Hepatocyte (in vitro differentiated cells): ENCODE measurements around the gene ADAM8. TPM values are rescaled to one million over a fixed set of nuclear protein-coding genes. Genes with fewer than 3 reads are reported as not detected.
A peak's percentile ranks its signal among the peaks of the same experiment; 100 is the strongest.

Experiments
- DNase-seq: peaks from one replicate; pipeline ENCODE4 v3.0.0-alpha.2; 2016; ENCODE audit warnings: low spot score
- H2AFZ ChIP-seq: fragments of 200-600 bp; sonication (generic); 2 replicates; pipeline ENCODE4 v1.6.0; 2016; ENCODE audit warnings: antibody characterized with exemption, mild to moderate bottlenecking
- H3K27ac ChIP-seq: fragments of 200-600 bp; sonication (generic); 2 replicates; pipeline ENCODE4 v1.5.1; 2016; ENCODE audit warnings: mild to moderate bottlenecking
- H3K27me3 ChIP-seq: fragments of 200-600 bp; sonication (generic); 2 replicates; pipeline ENCODE4 v1.6.1; 2016
- H3K36me3 ChIP-seq: fragments of 200-600 bp; sonication (generic); replicated peaks from 2 replicates; pipeline ENCODE4 v1.5.1; 2016; ENCODE audit warnings: low read depth; ENCODE audit not compliant: insufficient read depth
- H3K4me1 ChIP-seq: fragments of 200-600 bp; sonication (generic); 2 replicates; pipeline ENCODE4 v1.5.1; 2016; ENCODE audit warnings: mild to moderate bottlenecking, moderate library complexity; ENCODE audit not compliant: insufficient read depth
- H3K4me2 ChIP-seq: fragments of 200-600 bp; sonication (generic); 2 replicates; pipeline ENCODE4 v1.6.0; 2016
- H3K4me3 ChIP-seq: fragments of 200-600 bp; sonication (generic); 2 replicates; pipeline ENCODE4 v1.5.1; 2016; ENCODE audit warnings: mild to moderate bottlenecking
- H3K79me2 ChIP-seq: fragments of 200-600 bp; sonication (generic); 2 replicates; pipeline ENCODE4 v1.6.0; 2017; ENCODE audit warnings: mild to moderate bottlenecking
- H3K9me2 ChIP-seq: fragments of 200-600 bp; sonication (generic); replicated peaks from 2 replicates; pipeline ENCODE4 v1.6.0; 2017; ENCODE audit warnings: mild to moderate bottlenecking; ENCODE audit not compliant: insufficient read depth
- H3K9me3 ChIP-seq: fragments of 200-600 bp; sonication (generic); 2 replicates; pipeline ENCODE4 v1.5.1; 2016; ENCODE audit warnings: low read depth, mild to moderate bottlenecking
- H4K20me1 ChIP-seq: fragments of 200-600 bp; sonication (generic); 2 replicates; pipeline ENCODE4 v1.6.0; 2016; ENCODE audit warnings: mild to moderate bottlenecking; ENCODE audit not compliant: insufficient read depth, poor library complexity, severe bottlenecking
- CTCF ChIP-seq: fragments of 200-600 bp; sonication (generic); IDR thresholded peaks from 2 replicates; pipeline ENCODE4 v1.5.1; 2016; ENCODE audit warnings: antibody characterized with exemption, mild to moderate bottlenecking; ENCODE audit not compliant: poor library complexity
- EZH2 ChIP-seq: fragments of 200-600 bp; sonication (generic); IDR thresholded peaks from 2 replicates; pipeline ENCODE4 v1.6.1; 2016; ENCODE audit warnings: antibody characterized with exemption, mild to moderate bottlenecking, borderline replicate concordance
- EZH2phosphoT487 ChIP-seq: fragments of 200-600 bp; sonication (generic); IDR thresholded peaks from one replicate; pipeline ENCODE4 v1.6.1; 2018; ENCODE audit warnings: antibody characterized with exemption, mild to moderate bottlenecking, low read depth, moderate library complexity; ENCODE audit not compliant: unreplicated experiment, severe bottlenecking
- WGBS: methylation state at CpG from one replicate; pipeline ENCODE4 v1.1.6; 2016; ENCODE audit warnings: low lambda C conversion rate; ENCODE audit errors: missing lambda C conversion rate; 5-methylcytosine and 5-hydroxymethylcytosine counted together
- polyA plus RNA-seq: library from polyadenylated mRNA; unstranded; fragments of >200 nt; fragmentation: Nextera tagmentation; extraction: Ambion mirVana; gene quantifications from 2 replicates; pipeline ENCODE4 v1.2.1, GENCODE V29; 2016
- total RNA-seq: library from RNA; depleted of rRNA; stranded (reverse); fragments of >200 nt; gene quantifications from 2 replicates; pipeline ENCODE4 v1.2.3, GENCODE V29; 2014

The ADAM8 gene
- total and polyA plus RNA-seq, 2 experiments from 2014 or later: 1.9 to 3.0 TPM

GRCh38 chr10:133231946-133232574, 44.6 kb downstream of the ADAM8 start:
- H3K9me2 ChIP-seq: no peaks in the 10 kb centered on the region
- H3K9me3 ChIP-seq: no peaks in the 10 kb centered on the region
- TF ChIP-seq EZH2 (no peak), EZH2phosphoT487 (no peak), CTCF (no peak)
- 51% methylated on average over 11 of the region's 11 CpGs for WGBS
- H2AFZ ChIP-seq: no peak overlapping the region
- peaks cover 83% of the 10 kb centered on the region for H3K27me3 ChIP-seq
- H3K36me3 ChIP-seq: no peaks in the 10 kb centered on the region
- H3K79me2 ChIP-seq: no peaks in the 10 kb centered on the region
- no peak for DNase-seq
- H3K27ac ChIP-seq: no peak overlapping the region
- peaks cover 11% of the 10 kb centered on the region for H3K4me1 ChIP-seq
- no peak overlapping the region for H3K4me3 ChIP-seq
- no peak overlapping the region for H3K4me2 ChIP-seq
- no peaks in the 10 kb centered on the region for H4K20me1 ChIP-seq

GRCh38 chr10:133231244-133231945, 45.3 kb downstream of the ADAM8 start:
- Histone ChIP-seq H3K27me3 (peaks cover 81% of the 10 kb centered on the region), H3K4me2 (no peak overlapping the region), H3K9me2 (no peaks in the 10 kb centered on the region), H4K20me1 (no peaks in the 10 kb centered on the region), H3K27ac (no peak overlapping the region), H3K4me1 (peaks cover 4% of the 10 kb centered on the region), H3K9me3 (no peaks in the 10 kb centered on the region), H2AFZ (no peak overlapping the region), H3K4me3 (no peak overlapping the region), H3K79me2 (no peaks in the 10 kb centered on the region), H3K36me3 (no peaks in the 10 kb centered on the region)
- 25% methylated on average over 44 of the region's 44 CpGs for WGBS
- TF ChIP-seq EZH2: peak; percentile 53
- no peak for TF ChIP-seq EZH2phosphoT487
- TF ChIP-seq CTCF: no peak
- DNase-seq: no peak

- Histone ChIP-seq H3K36me3 (no peaks in the 10 kb centered on the region), H3K9me3 (no peaks in the 10 kb centered on the region), H3K27me3 (peaks cover 73% of the 10 kb centered on the region), H3K4me2 (peak overlapping the region; percentile 72), H3K9me2 (no peaks in the 10 kb centered on the region), H3K27ac (no peak overlapping the region), H4K20me1 (no peaks in the 10 kb centered on the region), H2AFZ (no peak overlapping the region), H3K79me2 (no peaks in the 10 kb centered on the region), H3K4me3 (no peak overlapping the region), H3K4me1 (no peaks in the 10 kb centered on the region)
- TF ChIP-seq EZH2 (peak; percentile 24), EZH2phosphoT487 (peak; percentile 88), CTCF (no peak)
- under 1% methylated on average over 57 of the region's 122 CpGs for WGBS
- DNase-seq: peak; percentile 61
Measured at GRCh38 chr10:133230387-133231195, 46.1 kb downstream of the ADAM8 start.
